Gastroesophageal sphincter (tissue), 3 donors: ENCODE results near the gene INPP4B.

Source experiments
- CTCF ChIP-seq, 4 experiments: fragments of 200-600 bp in 2 of 4; fragments of 450-650 bp in 2 of 4; sonication (generic) in 1 of 4; IDR thresholded peaks; one replicate each; pipeline ENCODE4 v1.5.1; 2017 to 2019; ENCODE audit warnings: antibody characterized with exemption in 4 of 4, mild to moderate bottlenecking in 2 of 4, moderate library complexity in 2 of 4
- EP300 ChIP-seq: sonication (generic); formaldehyde crosslinking; IDR thresholded peaks from one replicate; pipeline ENCODE4 v1.6.1; 2017; ENCODE audit warnings: antibody characterized with exemption, mild to moderate bottlenecking

DNA sequence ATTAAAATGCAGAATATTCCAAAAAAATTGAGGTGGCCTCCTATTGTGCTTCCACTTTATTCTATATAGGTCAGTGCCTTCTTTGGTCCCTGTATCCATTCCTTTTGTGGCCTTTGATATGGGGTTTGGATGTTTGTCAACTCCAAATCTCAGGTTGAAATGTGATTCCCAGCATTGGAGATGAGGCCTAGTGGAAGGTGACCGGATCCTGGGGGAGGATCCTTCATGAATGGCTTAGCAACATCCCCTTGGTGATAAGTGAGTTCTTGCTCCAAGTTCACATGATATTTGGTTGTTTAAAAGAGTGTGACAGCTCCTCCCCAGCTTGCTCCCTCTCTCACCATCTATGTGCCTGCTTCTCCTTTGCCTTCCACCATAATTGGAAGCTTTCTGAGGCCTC lies 380.6 kb downstream of the INPP4B start:
- TF ChIP-seq EP300 = no peak
- TF ChIP-seq CTCF (IDR thresholded peaks at IDR 0.05) = no peak
